ENCODE data around the gene VTI1A.
A peak's percentile ranks its signal among the peaks of the same experiment; 100 is the strongest.

VTI1A gene

DNA sequence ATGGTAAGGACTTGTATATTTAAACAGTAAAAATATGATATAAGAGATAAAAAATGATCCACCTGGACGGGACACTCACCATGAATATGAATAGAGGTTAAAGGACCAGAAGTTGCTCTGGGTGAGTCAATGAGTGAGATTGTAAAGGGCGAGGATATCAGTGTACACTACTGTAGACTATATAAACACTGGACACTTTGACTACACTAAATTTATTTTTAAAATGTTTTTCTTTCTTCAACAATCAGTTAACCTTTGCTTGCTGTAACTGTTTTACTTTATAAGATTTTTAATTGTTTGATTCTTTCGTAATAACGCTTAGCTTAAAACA lies 202.8 kb downstream of the VTI1A start:
- DNase-seq (ENCODE audit: low read depth, low spot score), result no peak
- H3K4me3 ChIP-seq (ENCODE audit: low read length), result no peak overlapping the region

- no peak for DNase-seq (ENCODE audit: low read depth, low spot score)
- no peak overlapping the region for H3K4me3 ChIP-seq (ENCODE audit: low read length)
Observed at GRCh38 chr10:112650588-112651030, 203.6 kb downstream of the VTI1A start.

- DNase-seq (ENCODE audit: low read depth, low spot score), result no peak
- no peak overlapping the region for H3K4me3 ChIP-seq (ENCODE audit: low read length)
Observed at GRCh38 chr10:112653215-112653614, 206.2 kb downstream of the VTI1A start.

DNA sequence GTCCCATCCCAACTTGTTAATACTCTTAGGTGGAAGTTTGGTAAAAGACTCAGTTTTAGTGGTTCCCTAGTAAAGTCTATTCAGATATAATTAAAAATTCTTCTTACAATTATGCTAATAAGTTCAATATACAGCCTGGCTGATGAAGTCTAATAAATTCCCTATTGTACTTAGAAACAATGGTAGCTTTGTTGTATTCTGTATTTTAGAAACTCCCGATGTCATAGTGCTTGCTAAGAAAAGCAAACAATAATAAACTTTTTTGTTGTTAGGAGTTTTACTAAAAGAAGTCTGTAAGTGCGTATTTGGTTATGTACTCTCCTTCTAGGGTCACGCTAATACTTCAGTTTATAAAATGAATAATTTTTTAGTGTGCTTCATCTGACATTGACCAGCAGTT lies 206.8 kb downstream of the VTI1A start:
- no peak overlapping the region for H3K4me3 ChIP-seq (ENCODE audit: low read length)

DNA sequence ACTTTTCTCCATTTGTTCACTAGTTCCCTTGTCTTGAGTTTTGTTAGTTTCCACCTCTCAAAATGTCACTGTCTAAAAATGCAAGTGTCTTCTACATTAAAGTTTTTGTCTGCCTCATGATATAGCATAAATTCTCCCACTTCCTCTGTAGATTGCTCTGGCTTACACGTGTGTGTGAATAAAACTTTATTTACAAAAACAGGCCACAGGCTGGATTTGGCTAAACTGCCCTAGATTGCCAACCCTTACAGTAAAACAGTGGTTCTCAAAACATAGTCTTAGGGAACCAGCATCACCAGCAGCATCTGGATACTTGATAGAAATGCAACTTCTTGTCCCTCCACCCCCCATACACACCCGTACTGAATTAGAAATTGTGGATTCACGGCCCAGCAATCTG lies 207.8 kb downstream of the VTI1A start:
- no peak overlapping the region for H3K4me3 ChIP-seq (ENCODE audit: low read length)
- DNase-seq (ENCODE audit: low read depth, low spot score), result no peak

More for the DNA sequence above, 206.8 kb downstream of the VTI1A start:
- no peak for DNase-seq (ENCODE audit: low read depth, low spot score)

DNA sequence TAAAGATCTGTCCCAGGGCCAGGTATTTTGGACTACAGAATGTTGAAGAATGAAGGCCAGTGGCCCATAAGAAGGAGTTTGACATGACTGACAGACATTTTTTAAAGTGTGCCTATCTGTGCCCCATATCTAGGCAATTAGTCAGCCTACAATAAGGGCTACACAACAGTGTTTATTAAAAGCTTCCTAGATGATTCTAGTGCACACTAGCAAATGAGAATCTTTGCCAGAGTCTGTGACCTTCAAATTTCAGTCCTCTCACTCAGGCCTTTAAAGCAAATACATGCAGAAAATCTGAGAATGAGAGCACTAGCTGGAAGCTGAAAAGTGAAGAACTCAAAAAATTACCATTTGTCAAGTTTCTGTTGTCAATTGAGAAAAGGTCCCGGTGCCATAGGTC lies 208.7 kb downstream of the VTI1A start:
- DNase-seq (ENCODE audit: low read depth, low spot score), result no peak
- H3K4me3 ChIP-seq (ENCODE audit: low read length), result no peak overlapping the region

DNA sequence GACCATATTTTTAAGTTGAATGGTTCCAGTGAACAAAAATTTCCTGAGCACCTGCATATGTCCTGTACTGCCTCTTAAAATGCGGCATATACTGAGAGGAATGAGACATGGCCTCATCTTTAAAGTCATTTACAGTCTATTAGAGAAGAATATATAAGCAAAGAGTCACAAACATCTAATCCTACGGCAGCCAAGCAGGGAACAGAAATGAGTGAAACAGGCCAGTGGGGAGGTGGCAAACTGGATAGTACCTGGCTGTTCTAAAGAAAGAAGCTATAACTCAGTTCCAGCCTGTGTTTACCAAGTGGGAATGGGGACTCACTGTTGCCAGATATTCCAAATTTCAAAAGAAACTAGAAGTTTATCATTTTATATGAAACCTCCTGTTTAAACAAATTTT lies 211.4 kb downstream of the VTI1A start:
- no peak for DNase-seq (ENCODE audit: low read depth, low spot score)
- no peak overlapping the region for H3K4me3 ChIP-seq (ENCODE audit: low read length)

DNA sequence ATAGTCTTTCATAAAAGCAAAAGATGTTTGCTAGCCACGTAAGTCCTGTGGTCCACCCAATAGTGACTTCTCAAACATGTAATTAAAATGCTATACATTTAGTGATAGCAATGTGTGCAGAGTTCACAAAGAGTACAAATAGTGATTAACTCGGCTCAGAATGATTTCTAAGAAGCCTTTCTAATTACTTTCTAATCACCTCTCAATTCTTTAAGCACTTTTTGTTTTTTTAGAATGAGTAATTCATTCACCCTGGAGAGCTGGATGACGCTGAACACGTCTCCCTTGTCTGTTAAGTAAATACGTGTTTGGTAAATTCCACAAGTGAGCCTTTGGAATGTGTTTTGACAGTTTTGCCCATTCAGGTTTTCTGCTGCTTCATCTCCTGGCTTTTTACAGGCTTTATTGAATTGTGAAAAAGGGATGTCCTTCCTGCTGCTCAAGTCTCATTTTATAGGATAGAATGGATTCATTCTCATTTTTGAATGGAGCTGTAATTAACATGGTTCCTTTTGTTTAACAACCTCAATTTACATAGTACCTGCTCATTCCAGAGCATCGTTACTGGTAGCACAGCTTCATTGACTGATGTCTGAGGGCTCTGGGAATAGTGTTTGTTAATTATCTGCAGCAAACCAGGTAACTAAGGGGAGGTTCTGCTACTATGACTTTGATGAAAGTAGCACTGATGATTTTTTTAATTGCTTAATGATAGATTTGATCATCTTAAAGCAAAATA lies 212.1 kb downstream of the VTI1A start:
- no peak overlapping the region for H3K4me3 ChIP-seq (ENCODE audit: low read length)
- DNase-seq (ENCODE audit: low read depth, low spot score), result no peak

DNA sequence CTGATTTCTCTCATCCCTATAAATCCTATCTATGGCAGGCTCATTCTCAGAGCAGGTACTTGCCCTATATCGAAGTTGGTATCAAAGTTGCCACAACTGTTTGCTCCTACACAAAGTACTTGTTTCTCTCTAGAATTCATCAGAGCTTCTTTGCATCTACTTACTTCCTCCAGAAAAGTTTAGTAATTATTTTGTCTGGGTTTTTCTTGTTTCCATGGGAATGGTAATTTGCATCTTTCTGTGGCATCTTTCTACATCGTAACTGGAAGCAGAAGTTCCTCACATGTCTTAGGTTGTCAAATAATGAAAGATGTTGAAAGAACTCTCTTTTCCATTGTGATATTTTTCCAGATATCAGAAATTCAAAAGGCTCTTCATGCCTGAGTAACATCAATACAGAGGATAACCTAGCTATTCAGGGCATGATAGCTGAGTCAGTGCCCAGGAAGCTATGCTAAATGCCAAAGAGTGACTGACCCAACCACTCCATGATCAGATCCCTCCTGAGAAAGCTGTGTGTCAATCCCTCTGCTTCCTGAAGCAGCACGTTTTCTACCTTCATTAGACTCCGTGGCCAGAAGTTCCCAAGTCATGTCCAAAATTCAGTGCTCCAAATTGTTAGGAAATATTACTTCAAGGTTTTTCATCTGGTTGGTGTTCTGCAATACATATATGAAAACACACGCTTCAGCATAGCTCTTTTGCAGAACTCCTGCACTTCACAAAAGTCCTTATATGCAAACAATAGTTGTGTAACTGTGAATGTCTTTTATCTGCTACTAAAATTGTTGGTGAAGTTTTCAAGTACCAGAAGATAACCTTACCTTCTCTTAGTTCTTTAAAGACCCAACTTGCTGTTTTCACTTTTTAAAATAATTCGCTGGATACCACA lies 216.5 kb downstream of the VTI1A start:
- DNase-seq (ENCODE audit: low read depth, low spot score), result no peak
- no peak overlapping the region for H3K4me3 ChIP-seq (ENCODE audit: low read length)

GRCh38 chr10:112666094-112666493 lies 219.1 kb downstream of the VTI1A start:
- DNase-seq (ENCODE audit: low read depth, low spot score), result no peak

GRCh38 chr10:112669989-112670388 lies 223.0 kb downstream of the VTI1A start:
- H3K4me3 ChIP-seq (ENCODE audit: low read length), result no peak overlapping the region
- no peak for DNase-seq (ENCODE audit: low read depth, low spot score)

More at GRCh38 chr10:112666094-112666493, 219.1 kb downstream of the VTI1A start:
- H3K4me3 ChIP-seq (ENCODE audit: low read length), result no peak overlapping the region

DNA sequence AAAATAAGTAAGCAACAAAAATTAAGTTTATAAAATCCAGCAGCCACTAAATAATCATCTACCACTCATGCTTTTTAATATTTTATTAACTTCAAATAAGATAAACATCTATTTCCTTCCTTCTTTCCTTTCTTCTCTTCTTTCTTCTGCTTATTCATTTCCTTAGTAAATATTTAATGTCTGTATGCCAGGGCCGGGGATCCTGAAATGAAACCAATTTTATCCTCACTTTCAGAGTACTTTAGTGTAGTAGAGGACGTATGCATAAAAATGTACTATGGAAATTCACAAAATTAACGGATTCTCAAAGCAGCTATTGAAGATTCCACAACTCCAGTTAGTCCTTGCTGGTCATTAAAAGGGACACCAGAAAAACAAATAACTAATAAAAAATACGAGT lies 224.7 kb downstream of the VTI1A start:
- no peak overlapping the region for H3K4me3 ChIP-seq (ENCODE audit: low read length)
- DNase-seq (ENCODE audit: low read depth, low spot score), result no peak

- H3K4me3 ChIP-seq (ENCODE audit: low read length), result no peak overlapping the region
- no peak for DNase-seq (ENCODE audit: low read depth, low spot score)
Observed at GRCh38 chr10:112672706-112673105, 225.7 kb downstream of the VTI1A start.

- H3K4me3 ChIP-seq (ENCODE audit: low read length), result no peak overlapping the region
- DNase-seq (ENCODE audit: low read depth, low spot score), result no peak
Observed at GRCh38 chr10:112675560-112676083, 228.6 kb downstream of the VTI1A start.

- no peak for DNase-seq (ENCODE audit: low read depth, low spot score)
- H3K4me3 ChIP-seq (ENCODE audit: low read length), result no peak overlapping the region
Observed at GRCh38 chr10:112677689-112678088, 230.7 kb downstream of the VTI1A start.

GRCh38 chr10:112678581-112678980 lies 231.6 kb downstream of the VTI1A start:
- peak overlapping the region; percentile 20 for H3K4me3 ChIP-seq (ENCODE audit: low read length)
- DNase-seq (ENCODE audit: low read depth, low spot score), result peak; percentile 93

GRCh38 chr10:112678987-112679386 lies 232.0 kb downstream of the VTI1A start:
- H3K4me3 ChIP-seq (ENCODE audit: low read length), result peak overlapping the region; percentile 20
- DNase-seq (ENCODE audit: low read depth, low spot score), result no peak

- no peak overlapping the region for H3K4me3 ChIP-seq (ENCODE audit: low read length)
- no peak for DNase-seq (ENCODE audit: low read depth, low spot score)
Observed at GRCh38 chr10:112679392-112679791, 232.4 kb downstream of the VTI1A start.

GRCh38 chr10:112680586-112680985 lies 233.6 kb downstream of the VTI1A start:
- no peak for DNase-seq (ENCODE audit: low read depth, low spot score)
- H3K4me3 ChIP-seq (ENCODE audit: low read length), result no peak overlapping the region

GRCh38 chr10:112687647-112688046 lies 240.6 kb downstream of the VTI1A start:
- no peak for DNase-seq (ENCODE audit: low read depth, low spot score)
- H3K4me3 ChIP-seq (ENCODE audit: low read length), result no peak overlapping the region
